LoVo (cell line): ENCODE data around the gene PFKL.
"Not testable (repeated sequence)": the region's sequence is repeated elsewhere in the genome, so short reads cannot be mapped to it uniquely, and the experiment has no call there.

Experiments
- DNase-seq: peaks from one replicate; pipeline ENCODE4 v3.0.0-alpha.2; 2016; ENCODE audit warnings: low spot score

Gene PFKL

DNA sequence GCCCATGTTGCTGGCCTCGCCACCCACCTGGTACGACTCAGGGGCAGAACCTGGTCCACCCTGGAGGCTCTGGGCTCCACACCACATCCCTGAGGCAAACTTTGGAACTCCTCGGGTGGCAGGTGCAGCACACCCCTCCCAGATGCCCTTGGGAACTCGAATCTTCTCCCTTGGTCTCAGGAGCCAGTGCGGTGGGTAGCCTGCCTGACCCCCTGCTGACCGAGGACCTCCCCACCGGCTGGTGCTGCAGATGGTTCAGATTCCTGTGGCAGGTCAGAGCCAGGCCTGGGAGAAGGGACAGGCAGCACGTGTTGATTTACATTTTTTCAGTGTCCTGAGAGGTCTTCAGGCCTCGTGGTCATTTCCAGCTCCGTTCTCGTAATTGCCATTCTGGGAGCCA, 45.6 kb downstream of the PFKL start:
- no peak for DNase-seq

DNA sequence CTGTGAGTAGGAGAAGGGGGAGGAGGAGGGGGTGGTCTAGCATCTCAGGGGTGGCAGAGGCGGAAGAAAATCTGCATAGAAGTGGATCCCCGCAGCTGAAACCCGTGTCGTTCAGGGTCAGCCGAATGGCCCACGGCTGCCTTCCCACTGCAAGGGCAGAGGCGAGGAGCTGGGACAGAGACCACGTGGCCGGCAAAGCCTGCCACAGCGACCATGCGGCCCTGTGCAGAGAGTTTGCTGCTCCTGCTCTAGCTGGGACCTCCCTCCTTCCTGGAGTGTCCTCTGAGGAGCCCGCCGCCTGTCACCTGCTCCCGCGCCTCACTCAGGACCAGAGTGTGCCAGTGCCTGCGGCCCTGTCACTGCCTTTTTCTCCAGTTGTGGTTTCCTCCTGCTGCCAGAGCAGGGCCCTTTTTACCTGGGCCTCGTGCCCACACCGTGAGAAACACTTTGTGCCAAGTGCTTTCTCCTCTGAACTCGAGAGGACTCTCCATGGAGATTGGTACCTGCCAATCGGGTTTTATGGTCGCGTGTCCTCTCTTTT, 48.1 kb downstream of the PFKL start:
- DNase-seq: no peak

DNA sequence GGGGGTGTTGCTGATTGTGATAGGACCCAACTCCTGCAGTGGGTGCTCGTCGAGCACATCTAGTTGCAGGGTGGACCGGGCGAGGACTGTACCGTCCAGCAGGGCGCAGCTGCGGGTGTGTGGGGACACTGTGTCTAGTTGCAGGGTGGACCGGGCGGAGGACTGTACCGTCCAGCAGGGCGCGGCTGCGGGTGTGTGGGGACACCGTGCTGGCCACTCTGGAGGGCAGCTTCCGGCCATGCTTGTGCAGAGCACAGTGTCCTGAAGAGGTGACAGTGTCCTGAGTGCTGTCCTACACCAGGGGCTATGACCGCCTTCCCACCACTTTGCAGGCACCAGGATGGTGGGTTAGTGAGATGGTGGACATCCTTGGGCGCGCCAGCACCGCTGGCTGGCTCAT, 49.0 kb downstream of the PFKL start:
- DNase-seq: no peak

DNA sequence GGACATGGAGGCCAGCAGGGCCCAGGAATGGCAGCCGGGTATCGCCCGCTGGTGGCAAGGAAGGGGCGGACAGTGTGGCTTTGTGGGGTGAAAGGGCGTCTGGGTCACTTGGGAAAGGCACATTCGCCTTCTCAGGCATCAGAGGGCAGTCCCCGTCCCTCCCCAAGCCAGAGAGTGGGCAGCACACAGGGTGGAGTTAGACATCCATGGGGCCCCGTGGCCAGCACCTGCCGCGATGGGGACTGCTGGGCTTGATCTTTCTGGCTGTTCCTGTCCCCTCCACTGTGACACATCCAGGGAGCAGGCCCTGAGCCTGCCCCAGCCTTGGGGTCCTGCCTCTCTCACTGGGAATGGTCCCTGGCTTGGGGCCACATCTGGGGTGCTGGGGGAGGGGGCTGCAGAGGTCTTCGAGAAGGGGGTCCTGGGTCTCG, 49.6 kb downstream of the PFKL start:
- no peak for DNase-seq

DNA sequence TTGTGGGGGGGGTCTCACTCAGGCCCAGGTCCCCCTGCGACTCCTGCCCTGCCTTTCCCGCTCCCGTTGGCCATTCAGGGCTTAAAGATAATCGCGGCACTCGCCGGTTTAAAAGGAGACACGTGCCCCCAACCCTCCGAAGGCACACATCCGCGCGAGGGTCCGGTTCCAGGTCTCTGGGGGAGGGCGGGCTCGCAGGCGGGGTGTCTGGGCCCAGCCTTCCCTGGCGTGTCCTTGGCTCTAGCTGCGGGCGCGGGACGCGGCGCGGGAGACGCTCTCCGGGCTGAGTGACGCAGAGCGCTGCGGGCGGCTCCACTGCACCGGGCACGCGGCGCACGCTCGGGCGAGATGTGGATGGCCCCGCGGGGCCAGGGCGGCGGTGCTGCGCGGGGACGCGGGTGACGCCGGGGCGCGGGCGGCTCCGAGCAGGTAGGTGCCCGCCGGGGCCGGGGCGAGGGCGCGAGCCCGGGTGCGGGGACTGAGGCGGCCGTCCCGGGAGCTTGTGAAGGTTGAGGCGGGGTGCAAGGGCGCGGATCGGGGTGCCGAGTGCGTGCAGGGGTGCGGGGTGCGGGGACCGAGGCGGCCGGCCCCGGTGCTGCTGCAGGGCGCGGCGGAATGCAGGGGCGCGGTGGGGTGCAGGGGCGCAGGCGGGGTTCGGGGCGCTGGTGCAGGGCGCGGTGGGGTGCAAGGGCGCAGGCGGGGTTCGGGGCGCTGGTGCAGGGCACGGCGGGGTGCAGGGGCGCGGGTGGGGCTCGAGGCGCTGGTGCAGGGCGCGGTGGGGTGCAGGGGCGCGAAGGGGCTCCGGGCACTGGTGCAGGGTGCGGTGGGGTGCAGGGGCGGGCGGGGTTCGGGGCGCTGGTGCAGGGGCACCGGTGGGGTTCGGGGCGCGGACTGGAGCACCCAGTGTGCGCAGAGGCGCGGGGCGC, 50.3 kb downstream of the PFKL start:
- DNase-seq: no peak

DNA sequence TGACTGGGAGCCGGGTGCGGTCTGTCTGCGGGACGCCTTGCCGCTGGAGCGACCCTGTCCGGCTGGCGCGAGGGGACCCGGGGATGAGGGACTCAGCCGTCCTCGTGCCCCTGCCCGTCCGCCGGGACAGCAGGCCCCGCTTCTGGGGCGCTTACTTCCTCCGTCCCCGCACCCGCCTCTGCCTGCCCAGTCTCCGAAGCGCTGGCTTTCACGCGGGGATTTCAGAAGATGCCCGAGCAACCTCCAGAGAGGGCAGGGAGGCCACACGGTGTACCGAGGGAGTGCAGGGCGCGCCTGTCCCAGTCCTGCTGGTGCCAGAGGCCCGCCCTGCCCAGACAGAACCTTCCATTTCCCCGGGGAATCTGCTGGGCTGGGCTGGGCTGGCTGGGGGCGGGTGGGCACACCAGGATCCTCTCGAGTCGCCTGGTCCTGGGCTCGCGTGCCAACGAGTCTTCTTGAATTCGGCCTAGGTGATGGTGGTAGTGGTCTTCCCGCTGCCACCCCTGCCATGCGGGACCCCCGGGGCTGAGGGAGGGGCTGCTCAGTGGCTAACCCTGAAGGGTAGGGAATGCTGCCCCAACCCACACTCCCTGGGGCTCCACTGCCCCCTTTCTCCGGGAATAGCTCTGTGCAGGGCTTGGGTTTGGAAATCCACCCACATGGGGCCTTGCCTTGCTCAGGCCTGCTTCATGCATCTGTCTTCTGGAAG, 51.1 kb downstream of the PFKL start:
- DNase-seq: no peak

DNA sequence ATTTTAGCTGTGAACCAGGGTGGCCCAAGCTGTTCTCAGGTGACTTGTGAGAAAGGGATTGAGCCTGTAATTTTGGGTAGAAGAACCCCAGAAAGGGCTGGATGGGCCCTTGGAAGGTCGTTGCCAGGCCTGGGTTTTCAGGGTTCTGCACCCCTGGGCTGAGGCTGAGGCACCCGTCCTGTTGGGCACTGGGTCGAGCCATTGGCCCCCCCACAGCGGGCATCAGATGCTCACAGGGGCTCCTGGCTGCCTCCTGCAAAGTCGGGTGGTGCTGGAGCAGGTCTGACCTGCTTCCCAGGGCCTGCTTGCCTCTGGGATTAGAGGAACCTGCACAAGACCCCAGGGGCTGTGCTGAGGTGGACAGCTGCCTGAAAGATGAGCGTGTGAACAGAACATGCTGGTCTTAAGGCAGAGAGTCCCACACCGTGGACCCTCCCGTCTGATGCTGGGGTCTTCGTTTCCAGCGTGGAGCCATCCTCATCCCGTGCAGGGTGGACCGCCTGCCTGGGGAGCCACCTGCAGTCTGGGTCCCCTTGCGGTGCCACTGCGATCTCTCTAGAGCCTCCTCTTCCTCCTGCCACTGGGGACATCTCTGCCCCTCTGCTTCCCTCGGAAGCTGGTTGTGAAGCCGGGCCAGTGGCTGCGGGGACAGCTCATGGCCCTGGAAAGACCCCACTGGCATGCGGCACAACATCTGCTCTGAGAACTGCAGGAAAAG, 51.8 kb downstream of the PFKL start:
- DNase-seq: no peak

DNA sequence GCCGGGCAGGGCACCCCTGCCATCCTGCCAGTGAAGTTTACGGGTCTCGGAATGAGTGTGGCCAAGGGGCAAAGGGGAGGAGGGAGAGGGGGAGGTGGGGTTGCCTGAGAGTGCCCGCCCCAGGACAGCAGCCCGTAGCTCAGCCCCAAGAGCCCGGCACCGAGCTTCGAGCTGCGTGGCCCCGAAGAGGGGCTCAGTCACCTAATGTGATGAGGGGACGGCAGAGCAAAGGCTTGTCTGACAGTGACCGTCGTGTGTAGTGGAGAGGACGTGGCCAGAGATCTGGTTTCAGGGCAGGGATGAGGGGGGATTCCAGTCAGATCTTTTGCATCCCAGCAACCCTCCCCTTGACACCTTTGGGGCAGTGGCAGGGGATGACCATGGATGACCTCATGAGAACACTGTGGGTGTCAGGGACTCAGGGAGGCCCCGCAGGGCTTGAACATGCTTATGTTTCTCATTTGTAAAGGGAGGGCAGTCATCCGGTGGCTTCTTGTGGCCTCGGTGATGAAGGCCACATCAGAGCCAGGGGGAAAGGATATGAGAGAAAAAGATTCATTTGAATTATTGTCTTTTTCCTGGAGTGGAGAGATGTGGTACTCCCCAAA, 52.5 kb downstream of the PFKL start:
- DNase-seq: no peak

DNA sequence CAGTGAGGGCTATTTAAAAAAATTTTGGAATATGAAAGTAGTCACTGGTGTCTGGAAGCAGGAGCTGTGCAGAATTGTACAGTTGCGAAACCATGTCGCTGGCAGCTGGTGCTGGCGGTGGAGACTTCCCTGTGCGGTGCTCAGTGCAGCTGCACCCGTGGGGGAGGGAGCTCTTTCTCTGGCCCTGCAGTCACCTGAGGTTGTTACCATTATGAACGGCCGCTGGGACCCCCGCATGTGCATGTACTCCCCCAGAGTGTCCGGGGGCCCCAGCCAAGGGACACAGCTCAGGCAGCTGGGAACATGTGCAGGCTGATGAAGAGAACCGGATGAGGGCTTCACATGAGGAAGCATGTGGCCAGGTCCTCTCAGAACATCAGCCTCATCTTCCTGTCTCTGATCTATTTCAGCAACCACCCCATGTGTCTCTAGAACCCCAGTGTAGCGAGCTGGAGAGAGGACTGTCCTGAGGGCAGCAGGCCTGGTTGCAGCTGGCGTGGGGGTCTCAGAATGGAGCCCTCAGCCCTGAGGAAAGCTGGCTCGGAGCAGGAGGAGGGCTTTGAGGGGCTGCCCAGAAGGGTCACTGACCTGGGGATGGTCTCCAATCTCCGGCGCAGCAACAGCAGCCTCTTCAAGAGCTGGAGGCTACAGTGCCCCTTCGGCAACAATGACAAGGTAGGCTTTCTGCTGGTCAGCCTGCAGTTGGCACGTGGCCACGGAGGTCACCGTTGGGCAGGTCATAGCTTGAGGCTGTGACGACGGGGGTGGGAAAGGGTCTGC, 53.5 kb downstream of the PFKL start, which contains the start of gene TRPM2:
Gene TRPM2, plus strand, starts transcription at position 431 of the 780 bp plus-strand sequence. Its CDS starts 80 bp downstream, at position 511.
- no peak for DNase-seq

DNA sequence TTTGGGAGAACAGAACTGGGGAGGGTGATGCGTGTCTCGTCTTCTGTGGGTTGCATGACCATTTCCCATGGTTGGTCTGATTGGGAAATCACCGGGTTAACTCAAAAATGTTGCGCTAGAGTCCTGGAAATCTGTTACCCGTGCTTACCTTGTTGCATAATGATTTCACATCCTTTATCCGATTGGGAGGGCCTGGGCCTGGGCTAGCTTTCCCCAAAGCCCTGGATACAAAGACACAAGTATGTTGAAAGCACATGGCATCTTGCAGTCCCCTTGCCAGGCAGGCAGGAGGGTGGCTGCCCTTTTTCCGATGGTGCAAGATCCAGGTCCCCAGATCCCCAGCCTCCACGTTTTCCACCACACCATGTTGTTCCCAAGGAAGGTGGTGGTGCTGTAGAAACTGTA, 54.1 kb downstream of the PFKL start:
- DNase-seq: no peak

DNA sequence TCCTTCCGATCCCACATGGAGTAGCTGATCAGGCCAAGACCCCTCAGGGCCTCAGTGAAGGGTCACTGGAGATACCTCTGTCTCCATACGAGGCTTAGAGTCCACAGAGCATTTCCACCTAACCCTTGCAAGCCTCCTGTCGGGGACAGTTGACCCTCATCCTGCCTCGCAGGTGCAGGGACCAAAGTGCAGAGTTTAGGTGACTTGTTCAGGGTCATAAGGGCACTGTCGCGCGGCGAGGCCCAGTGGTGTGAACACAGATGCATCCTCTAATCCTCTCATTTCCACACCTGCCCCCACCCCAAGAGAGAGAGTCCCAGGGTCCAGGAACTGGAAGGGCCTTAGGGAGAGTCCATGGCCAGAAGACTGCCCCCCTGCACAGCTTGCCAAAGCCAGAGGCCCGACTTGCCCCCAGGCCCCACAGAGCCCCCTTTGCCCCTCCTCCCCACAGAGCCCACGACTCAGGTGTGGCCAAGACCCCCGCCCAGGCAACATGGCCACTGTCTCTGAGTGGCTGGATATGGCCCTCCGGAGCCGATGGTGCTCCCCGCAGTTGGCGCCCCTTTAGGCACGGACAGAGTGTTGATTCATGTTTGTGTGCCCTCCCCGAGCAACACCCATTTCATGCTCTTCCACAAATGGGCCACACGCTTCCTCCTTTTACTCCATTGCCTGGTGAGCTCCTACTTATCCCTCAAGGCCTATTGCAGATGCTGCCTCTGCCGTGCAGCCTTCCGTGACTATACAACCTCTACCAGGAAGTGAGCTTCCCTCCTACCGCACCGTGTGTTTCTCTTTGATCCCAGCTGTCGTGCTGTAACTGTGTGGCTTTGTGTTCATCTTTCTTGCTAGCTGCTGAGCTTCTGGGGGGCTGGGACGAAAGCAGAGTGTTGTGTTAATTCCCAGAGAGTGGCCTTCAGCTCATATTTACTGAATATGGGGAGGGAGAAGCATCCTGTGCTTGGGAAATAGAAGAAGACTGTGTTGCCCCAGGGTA, 55.2 kb downstream of the PFKL start:
- no peak for DNase-seq

DNA sequence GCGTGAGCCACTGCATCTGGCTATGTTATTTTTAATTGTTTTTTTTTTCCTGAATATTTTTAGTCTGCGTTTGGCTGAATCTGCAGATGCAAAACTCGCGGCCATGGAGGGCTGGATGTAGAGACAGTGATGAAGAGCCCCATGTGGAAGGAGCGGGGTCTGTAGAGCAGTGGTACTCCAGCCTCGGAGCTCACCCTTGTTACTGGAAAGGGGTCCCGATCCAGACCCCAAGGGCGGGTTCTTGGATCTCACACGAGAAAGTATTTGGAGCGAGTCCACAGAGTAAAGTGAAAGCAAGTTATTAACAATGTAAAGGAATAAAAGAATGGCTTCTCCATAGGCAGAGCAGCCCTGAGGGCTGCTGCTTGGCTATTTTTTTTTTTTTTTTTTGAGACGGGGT, 56.3 kb downstream of the PFKL start:
- DNase-seq: no peak

DNA sequence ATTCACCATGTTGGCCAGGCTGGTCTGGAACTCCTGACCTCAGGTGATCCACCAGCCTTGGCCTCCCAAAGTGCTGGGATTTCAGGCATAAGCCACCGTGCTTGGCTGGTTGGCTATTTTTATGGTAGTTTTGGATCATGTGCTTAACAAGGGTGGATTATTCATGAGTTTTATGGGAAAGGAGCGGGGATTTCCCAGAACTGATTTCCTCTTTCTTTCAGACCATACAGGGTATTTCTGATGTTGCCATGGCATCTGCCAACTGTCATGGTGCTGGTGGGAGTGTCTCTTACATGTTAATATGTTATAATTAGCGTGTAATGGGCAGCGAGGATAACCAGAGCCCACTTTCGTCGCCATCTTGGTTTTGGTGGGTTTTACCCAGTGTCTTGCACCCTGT, 56.8 kb downstream of the PFKL start:
- no peak for DNase-seq

DNA sequence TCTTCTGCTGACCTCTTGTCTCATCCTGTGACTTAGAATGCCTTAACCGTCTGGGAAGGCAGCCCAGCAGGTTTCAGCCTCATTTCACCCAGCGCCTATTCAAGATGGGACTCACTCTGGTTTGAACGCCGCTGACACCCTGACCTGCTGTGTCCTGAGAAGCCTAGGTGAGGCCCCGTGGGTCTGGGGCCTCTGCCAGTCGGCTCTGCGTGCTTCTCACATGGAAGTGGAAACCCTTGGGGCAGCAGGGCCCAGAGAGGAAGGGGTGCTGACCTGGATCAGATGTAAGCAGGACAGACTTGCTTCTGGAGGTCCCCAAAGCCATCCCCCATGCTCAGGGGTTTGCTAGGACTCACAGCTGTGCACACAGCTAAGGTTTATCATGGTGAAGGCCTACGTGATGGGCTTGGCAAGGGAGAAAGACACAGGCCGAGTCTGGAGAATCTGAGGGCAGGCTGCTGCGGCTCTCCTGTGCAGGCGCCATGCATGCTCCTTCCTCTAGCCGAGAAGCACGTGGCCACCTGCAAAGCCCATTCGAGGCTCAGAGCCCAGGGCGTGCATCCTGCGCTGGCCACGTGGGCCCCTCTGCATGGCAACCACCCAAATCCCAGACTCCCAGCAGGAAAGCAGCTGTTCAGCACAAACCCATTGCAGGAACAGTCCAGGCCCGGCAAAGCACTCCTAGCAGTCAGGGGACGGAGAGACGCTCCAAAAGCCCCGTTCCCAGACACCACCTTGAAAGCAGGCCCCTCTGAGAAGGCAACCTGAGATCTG, 57.4 kb downstream of the PFKL start:
- no peak for DNase-seq

DNA sequence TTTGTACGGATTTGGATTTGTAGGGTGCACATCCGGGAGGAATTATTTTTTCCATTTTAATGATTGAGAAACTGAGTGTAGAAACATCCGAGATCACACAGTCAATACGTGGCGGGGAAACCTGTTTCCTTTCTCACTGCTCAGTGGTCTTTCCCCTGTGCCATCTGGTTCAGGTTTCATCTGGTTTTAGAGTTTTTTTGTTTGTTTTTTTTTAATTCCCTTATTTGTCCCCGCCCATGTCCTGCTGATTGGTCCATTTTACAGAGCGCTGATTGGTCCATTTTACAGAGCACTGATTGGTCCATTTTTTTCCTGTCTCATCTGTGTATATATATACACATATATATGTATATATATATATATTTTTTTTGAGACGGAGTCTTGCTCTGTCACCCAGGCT, 59.5 kb downstream of the PFKL start:
- no peak for DNase-seq

DNA sequence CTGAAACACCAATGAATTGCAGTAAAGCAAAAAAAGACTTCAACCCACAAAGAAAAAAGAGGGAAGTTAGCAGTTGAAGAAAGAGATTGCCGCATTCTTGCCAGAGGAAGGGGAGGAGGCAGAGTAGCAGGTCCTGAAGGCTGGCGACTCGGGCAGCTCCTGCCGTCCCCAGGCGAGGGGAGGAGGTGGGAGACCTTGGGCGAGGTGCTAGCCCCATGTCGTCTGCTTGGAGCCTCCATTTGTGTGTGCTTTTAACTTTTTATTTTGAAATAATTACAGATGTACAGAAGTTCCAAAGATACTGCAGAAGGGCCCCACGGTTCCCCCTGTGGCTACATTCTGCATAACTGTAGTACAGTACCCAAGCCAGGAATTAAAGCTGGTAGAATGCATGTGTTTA, 60.3 kb downstream of the PFKL start:
- DNase-seq: no peak

DNA sequence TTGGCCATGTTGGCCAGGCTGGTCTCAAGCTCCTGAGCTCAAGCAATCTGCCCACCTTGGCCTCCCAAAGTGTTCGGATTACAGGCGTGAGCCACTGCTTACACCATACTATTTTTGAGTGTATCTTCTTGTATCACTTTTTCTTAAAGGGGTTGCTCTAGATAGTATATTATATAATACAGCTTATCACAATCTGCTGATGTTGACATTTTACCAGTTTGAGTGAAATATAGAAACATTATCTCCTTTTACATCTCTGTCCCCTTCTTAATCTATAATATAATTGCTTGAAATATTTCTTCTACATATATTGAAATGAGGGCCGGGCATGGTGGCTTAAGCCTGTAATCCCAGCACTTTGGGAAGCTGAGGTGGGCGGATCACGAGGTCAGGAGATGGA, 62.0 kb downstream of the PFKL start:
- DNase-seq: not testable (repeated sequence)

DNA sequence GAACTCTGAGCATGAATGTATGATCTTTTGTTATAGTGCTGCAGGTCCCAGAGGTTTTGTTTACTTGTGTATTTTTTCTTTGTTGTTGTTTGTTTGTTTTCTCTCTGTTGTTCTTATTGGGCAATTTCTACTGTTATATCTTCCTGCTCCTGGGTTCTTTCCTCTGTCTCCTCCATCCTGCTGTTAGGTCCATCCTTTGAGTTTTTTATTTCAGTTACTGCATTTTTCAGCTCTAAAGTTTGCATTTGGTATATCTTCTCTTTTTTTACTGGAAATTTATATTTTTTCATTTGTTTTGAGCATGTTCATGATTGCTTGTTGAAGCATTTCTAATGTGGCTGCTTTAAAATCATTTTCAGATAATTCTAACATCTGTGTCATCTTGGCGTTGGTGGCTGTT, 63.4 kb downstream of the PFKL start:
- DNase-seq: no peak
